HG03432 (cell line): ENCODE measurements around the gene PEAR1.
A peak's percentile ranks its signal among the peaks of the same experiment; 100 is the strongest.

Experiments
- ATAC-seq: cut with Tn5 transposase; IDR thresholded peaks from one replicate; pipeline ENCODE4 v1.9.1; 2021; ENCODE audit warnings: mild to moderate bottlenecking, moderate library complexity; ENCODE audit not compliant: unreplicated experiment

PEAR1 gene

GRCh38 chr1:156893048-156893953, at the start of gene PEAR1:
PEAR1 (plus strand) TSS chr1:156893718; CDS start chr1:156903927, 10,209 bp downstream.
- no peak for ATAC-seq

- ATAC-seq: no peak
Observed at GRCh38 chr1:156844102-156844501, 49.4 kb upstream of the PEAR1 start.

- no peak for ATAC-seq
Observed at GRCh38 chr1:156844638-156845037, 48.9 kb upstream of the PEAR1 start.

GRCh38 chr1:156845055-156845952, 48.2 kb upstream of the PEAR1 start:
- ATAC-seq: no peak

GRCh38 chr1:156845953-156846545, 47.5 kb upstream of the PEAR1 start:
- ATAC-seq: no peak

GRCh38 chr1:156846643-156847042, 46.9 kb upstream of the PEAR1 start:
- no peak for ATAC-seq

GRCh38 chr1:156847591-156848460, 45.7 kb upstream of the PEAR1 start:
- ATAC-seq: no peak

- no peak for ATAC-seq
Observed at GRCh38 chr1:156848461-156849150, 44.9 kb upstream of the PEAR1 start.

GRCh38 chr1:156849151-156849496, 44.4 kb upstream of the PEAR1 start:
- ATAC-seq: no peak

- no peak for ATAC-seq
Observed at GRCh38 chr1:156851779-156852417, 41.6 kb upstream of the PEAR1 start.

- no peak for ATAC-seq
Observed at GRCh38 chr1:156852418-156852874, 41.1 kb upstream of the PEAR1 start.

GRCh38 chr1:156853761-156854160, 39.8 kb upstream of the PEAR1 start:
- ATAC-seq: no peak

- ATAC-seq: no peak
Observed at GRCh38 chr1:156854634-156855033, 38.9 kb upstream of the PEAR1 start.

- ATAC-seq: no peak
Observed at GRCh38 chr1:156856282-156856785, 37.2 kb upstream of the PEAR1 start.

GRCh38 chr1:156857532-156857931, 36.0 kb upstream of the PEAR1 start:
- no peak for ATAC-seq

- ATAC-seq: no peak
Observed at GRCh38 chr1:156858555-156858956, 35.0 kb upstream of the PEAR1 start.

GRCh38 chr1:156858959-156859522, 34.5 kb upstream of the PEAR1 start, which contains the start of gene INSRR:
INSRR (minus strand) TSS chr1:156859117; CDS start chr1:156858621, 496 bp downstream.
- ATAC-seq: no peak

- peak; percentile 36 for ATAC-seq
Observed at GRCh38 chr1:156859523-156860112, 33.9 kb upstream of the PEAR1 start.
